Suprapubic skin (tissue), 4 donors: ENCODE data around the gene GJB4.

Experiments used
- CTCF ChIP-seq, 2 donors: fragments of 200-600 bp in 1 of 2; fragments of 450-650 bp in 1 of 2; sonication (generic) in 1 of 2; IDR thresholded peaks; one replicate each; pipeline ENCODE4 v1.5.1; 2016 to 2019; ENCODE audit warnings: antibody characterized with exemption in 2 of 2, mild to moderate bottlenecking in 1 of 2, moderate library complexity in 1 of 2
- EP300 ChIP-seq: sonication (generic); formaldehyde crosslinking; IDR thresholded peaks from one replicate; pipeline ENCODE4 v1.6.1; 2017; ENCODE audit warnings: antibody characterized with exemption
- POLR2AphosphoS5 ChIP-seq, 3 donors: sonication (generic); formaldehyde crosslinking; IDR thresholded peaks; one replicate each; pipeline ENCODE4 v1.6.1; 2017; ENCODE audit warnings: antibody characterized with exemption in 3 of 3

- no peak for TF ChIP-seq CTCF (IDR thresholded peaks at IDR 0.05)
- no peak for TF ChIP-seq EP300
- no peak for TF ChIP-seq POLR2AphosphoS5 (IDR thresholded peaks at IDR 0.05)
These were observed 20.0 kb downstream of the GJB4 start for GRCh38 chr1:34779526-34779925.
